Mucosa of stomach (tissue), 1 donor: ENCODE data around the gene CCDC187.

ENCODE experiments used
- H3K27me3 ChIP-seq: one replicate; pipeline ENCODE4 v1.7.0; 2013; ENCODE audit warnings: mild to moderate bottlenecking, low read length; ENCODE audit not compliant: control insufficient read depth, insufficient read depth
- H3K36me3 ChIP-seq: one replicate; pipeline ENCODE4 v1.7.0; 2013; ENCODE audit warnings: low read length; ENCODE audit not compliant: control insufficient read depth, insufficient read depth
- H3K4me1 ChIP-seq: one replicate; pipeline ENCODE4 v1.7.0; 2013; ENCODE audit warnings: mild to moderate bottlenecking, low read length; ENCODE audit not compliant: control insufficient read depth, insufficient read depth
- H3K4me3 ChIP-seq: one replicate; pipeline ENCODE4 v1.7.0; 2013; ENCODE audit warnings: low read length
- H3K9ac ChIP-seq: one replicate; pipeline ENCODE4 v1.7.0; 2013; ENCODE audit warnings: mild to moderate bottlenecking, low read length, moderate library complexity
- H3K9me3 ChIP-seq: one replicate; pipeline ENCODE4 v1.7.0; 2013; ENCODE audit warnings: mild to moderate bottlenecking, low read length, moderate library complexity; ENCODE audit not compliant: control insufficient read depth
- donor health status: Pancreatic carcinoma.

Gene CCDC187

GRCh38 chr9:136313111-136314055 is 9.5 kb upstream of the CCDC187 start:
- no peak overlapping the region for H3K9ac ChIP-seq
- no peak overlapping the region for H3K4me3 ChIP-seq
- peaks cover 23% of the 10 kb centered on the region for H3K4me1 ChIP-seq
- no peaks in the 10 kb centered on the region for H3K36me3 ChIP-seq
- H3K9me3 ChIP-seq, result peaks cover 4% of the 10 kb centered on the region
- no peaks in the 10 kb centered on the region for H3K27me3 ChIP-seq

DNA sequence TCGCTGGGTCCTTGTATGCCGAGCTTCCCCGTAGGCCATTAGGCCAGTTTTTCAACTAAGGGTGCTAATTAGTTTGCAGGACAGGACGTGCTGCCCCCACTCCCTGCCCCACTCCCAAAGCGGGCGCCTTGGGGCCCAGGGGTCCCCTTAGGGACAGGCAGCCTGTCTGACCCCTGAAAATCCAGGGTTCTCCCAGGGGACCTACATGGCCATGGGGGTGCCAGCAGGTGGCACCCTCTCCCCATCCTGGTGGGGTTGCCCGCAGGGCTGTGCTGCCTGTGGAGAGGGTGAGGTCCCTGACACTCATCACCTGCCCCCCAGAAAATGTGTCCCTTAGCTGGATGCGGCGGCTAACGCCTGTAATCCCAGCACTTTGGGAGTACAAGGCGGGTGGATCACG is 8.5 kb upstream of the CCDC187 start:
- Histone ChIP-seq H3K36me3 (no peaks in the 10 kb centered on the region), H3K9ac (no peak overlapping the region), H3K9me3 (peaks cover 4% of the 10 kb centered on the region), H3K27me3 (no peaks in the 10 kb centered on the region), H3K4me3 (no peak overlapping the region), H3K4me1 (peaks cover 23% of the 10 kb centered on the region)

DNA sequence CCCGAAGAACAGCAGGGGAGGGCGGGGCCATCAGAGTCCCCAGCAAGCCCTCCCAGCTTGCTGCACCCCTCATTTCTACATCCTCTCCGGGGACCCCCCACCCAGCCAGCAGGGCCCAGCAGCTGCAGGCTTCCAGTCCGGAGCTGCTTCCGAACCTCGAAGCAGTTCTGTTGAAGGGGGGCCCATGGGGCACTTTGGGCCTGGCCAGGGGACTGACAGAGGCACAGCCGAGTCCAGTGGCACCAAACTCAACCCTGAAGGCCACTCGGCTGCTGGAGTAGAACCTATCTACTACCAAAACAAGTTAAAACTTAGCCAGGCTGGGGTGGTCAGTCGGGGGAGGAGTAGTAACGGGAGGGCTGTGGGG is 8.1 kb upstream of the CCDC187 start:
- Histone ChIP-seq H3K9me3 (peaks cover 4% of the 10 kb centered on the region), H3K36me3 (no peaks in the 10 kb centered on the region), H3K4me3 (no peak overlapping the region), H3K9ac (peak overlapping the region; percentile 88), H3K27me3 (no peaks in the 10 kb centered on the region), H3K4me1 (peaks cover 23% of the 10 kb centered on the region)

DNA sequence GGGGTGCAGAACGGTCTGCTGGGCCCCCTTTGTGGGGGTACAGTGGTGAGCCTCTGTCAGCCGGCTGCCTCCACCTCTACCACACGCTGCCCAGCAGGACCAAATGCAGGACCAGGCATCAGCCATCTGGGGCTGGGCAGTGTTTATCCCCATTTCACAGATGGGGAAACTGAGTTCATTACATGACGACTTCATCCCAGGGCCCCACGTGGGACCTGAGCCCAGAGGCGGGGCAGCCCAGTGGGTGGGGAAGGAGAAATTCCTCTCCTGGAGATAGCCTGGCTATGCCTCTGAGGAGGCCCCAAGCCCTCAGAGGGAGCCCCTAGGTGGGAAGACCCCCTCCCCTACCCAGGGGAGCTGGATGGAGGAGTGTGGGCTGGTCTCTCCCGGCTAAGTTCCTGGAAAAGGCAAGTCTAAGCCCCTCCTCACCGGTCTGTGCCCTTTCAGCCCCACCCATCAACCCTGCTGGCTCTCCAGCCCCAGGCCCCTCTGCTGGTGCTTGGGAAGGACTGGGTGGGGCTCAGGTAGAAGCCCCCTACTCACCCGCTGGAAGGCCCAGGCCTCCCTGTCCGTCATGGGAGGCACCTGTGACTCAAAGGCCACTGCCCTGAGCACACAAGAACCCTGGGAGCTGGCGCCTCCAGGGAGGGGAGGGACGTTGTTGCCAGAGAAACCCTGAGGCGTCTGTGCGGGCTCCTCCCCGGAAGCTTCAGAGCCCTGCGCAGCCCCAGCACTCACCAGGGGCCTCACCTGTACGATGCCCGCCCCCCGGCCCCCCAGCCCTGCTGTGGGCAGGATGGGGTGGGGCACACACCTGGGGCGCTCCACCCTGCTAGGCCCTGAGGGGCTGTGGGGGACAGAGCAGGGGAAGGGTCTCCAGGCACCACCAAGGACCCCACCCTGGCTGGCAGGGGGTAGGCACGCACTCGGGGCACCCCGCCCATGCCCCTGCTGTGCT is 7.4 kb upstream of the CCDC187 start:
- Histone ChIP-seq H3K36me3 (no peaks in the 10 kb centered on the region), H3K4me3 (peak overlapping the region; percentile 43), H3K4me1 (peaks cover 23% of the 10 kb centered on the region), H3K9ac (peak overlapping the region; percentile 88), H3K27me3 (no peaks in the 10 kb centered on the region), H3K9me3 (peaks cover 4% of the 10 kb centered on the region)

DNA sequence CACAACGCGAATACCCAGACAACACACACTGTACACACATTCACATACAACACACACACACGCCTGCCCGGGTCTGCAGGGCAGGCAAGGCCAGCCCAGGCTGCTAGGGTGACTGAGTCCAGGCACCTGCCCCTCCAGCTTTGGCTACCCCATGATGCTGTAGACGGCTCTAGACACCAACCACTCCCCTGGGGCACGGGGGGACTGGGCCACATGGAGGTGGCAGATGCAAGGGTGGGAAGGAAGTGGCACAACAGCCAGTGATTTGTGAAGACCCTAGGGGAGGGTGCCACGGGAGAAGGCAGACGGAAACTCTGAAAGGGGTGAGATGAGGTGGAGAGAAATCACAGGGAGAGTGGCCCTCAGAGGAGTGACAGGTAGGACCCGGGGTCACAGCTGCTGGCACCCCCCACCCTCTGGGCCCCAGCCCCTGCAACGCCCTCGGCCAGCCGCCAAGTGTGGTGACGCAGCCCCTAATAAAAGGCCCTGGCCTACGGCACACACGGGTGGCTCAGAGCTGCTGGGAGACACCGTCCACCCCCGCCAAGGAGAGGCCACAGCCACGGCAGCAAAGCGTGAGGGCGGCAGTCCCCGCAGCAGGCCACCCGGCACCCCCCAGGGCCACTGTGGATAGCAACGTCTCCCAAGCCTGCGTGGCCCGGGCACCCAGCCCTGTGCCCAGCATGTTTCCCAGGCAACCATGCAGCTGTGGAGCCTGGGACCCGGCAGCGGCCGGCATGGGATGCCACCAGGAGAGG is 6.6 kb upstream of the CCDC187 start:
- Histone ChIP-seq H3K9ac (peak overlapping the region; percentile 88), H3K27me3 (no peaks in the 10 kb centered on the region), H3K9me3 (peaks cover 4% of the 10 kb centered on the region), H3K36me3 (no peaks in the 10 kb centered on the region), H3K4me1 (peaks cover 23% of the 10 kb centered on the region), H3K4me3 (peak overlapping the region; percentile 43)

GRCh38 chr9:136309806-136310220 is 5.9 kb upstream of the CCDC187 start:
- Histone ChIP-seq H3K9me3 (peaks cover under 1% of the 10 kb centered on the region), H3K4me1 (peaks cover 23% of the 10 kb centered on the region), H3K4me3 (no peak overlapping the region), H3K9ac (no peak overlapping the region), H3K36me3 (no peaks in the 10 kb centered on the region), H3K27me3 (no peaks in the 10 kb centered on the region)

DNA sequence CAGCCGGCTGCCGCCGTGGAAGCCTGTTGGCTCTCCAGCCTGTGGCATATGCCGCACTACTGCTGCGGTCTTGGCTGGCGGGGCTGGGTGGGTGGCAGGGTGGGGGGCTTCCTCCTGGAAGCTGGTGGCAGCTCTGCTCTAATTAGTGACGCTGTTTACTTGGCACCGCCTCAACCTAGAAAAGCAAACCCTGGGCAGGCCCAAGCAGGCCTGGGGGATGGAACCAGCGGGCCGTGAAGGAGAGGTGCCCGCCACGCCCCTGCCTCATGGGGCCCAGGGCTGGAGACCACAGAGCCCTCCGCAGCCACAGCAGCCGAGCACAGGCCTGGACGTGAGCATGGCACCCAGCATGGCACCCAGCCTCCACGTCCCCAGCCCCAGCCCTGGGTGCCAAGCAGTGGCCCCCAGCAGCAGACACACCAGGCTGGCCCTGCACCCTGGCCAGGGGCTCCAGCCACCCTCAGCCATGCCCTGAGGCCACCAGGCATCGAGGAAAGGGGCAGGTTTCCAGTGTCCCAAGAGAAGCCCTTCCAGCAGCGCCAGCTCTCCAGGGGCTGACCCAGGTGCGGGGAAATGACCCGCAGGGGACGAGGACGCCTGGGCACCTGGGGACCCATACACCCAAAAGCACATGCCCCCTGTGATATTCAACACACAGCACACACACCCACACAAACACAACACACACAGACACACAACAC is 5.4 kb upstream of the CCDC187 start:
- Histone ChIP-seq H3K4me1 (peaks cover 23% of the 10 kb centered on the region), H3K9ac (no peak overlapping the region), H3K27me3 (no peaks in the 10 kb centered on the region), H3K9me3 (no peaks in the 10 kb centered on the region), H3K4me3 (no peak overlapping the region), H3K36me3 (no peaks in the 10 kb centered on the region)

GRCh38 chr9:136308702-136309053 is 4.8 kb upstream of the CCDC187 start:
- Histone ChIP-seq H3K4me1 (peaks cover 23% of the 10 kb centered on the region), H3K9ac (no peak overlapping the region), H3K4me3 (no peak overlapping the region), H3K9me3 (no peaks in the 10 kb centered on the region), H3K27me3 (no peaks in the 10 kb centered on the region), H3K36me3 (no peaks in the 10 kb centered on the region)

GRCh38 chr9:136308006-136308701 is 4.3 kb upstream of the CCDC187 start:
- Histone ChIP-seq H3K4me1 (peaks cover 23% of the 10 kb centered on the region), H3K9me3 (no peaks in the 10 kb centered on the region), H3K36me3 (no peaks in the 10 kb centered on the region), H3K4me3 (no peak overlapping the region), H3K27me3 (no peaks in the 10 kb centered on the region), H3K9ac (no peak overlapping the region)

DNA sequence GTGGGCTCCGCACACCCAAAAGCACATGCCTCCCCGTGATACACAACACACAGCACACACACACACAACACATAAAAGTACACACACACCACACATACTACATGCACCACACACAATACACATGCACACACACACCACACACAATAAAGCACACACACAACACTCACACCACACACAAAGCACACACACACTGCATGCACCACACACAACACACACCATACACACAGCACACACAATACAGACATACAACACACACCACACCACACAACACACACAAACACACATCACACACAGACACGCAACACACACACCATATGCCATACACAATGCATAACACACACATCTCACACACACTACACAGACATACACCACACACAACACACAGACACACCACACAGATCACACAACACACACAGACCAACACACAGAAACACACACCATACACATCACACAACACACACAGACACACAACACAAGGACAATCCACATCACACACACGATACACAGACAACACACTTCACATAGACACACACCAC is 3.4 kb upstream of the CCDC187 start:
- Histone ChIP-seq H3K36me3 (no peaks in the 10 kb centered on the region), H3K4me3 (no peak overlapping the region), H3K9me3 (no peaks in the 10 kb centered on the region), H3K27me3 (no peaks in the 10 kb centered on the region), H3K9ac (no peak overlapping the region), H3K4me1 (peaks cover 20% of the 10 kb centered on the region)
